GM18909 (cell line): ENCODE data around the gene SLC44A3.

Source experiments
- ATAC-seq: cut with Tn5 transposase; IDR thresholded peaks from one replicate; pipeline ENCODE4 v1.9.1; 2021; ENCODE audit warnings: mild to moderate bottlenecking; ENCODE audit not compliant: unreplicated experiment, poor library complexity

Gene SLC44A3

DNA sequence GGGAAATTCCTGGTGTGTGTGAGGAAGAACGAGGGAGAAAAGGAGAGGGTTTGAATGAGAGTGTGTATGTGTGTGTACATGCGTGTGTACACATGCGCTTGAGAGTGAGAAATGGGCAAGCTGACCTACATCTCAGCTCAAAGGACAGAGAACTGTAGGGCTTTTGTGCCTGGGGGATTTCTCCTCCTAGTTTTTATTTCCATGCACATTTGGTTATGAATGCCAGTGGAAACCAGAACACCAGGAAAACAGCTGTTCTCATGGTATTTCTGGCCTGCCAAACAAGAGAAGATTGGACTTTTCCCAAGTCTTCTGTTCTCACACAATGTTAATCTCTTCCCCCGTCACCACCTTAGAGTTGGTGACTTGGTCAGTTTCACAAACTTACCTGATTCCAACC, 45.2 kb downstream of the SLC44A3 start:
- no peak for ATAC-seq

GRCh38 chr1:94866164-94866807, 46.1 kb downstream of the SLC44A3 start:
- no peak for ATAC-seq

- ATAC-seq, result no peak
Measured at GRCh38 chr1:94871031-94871430, 50.9 kb downstream of the SLC44A3 start.

DNA sequence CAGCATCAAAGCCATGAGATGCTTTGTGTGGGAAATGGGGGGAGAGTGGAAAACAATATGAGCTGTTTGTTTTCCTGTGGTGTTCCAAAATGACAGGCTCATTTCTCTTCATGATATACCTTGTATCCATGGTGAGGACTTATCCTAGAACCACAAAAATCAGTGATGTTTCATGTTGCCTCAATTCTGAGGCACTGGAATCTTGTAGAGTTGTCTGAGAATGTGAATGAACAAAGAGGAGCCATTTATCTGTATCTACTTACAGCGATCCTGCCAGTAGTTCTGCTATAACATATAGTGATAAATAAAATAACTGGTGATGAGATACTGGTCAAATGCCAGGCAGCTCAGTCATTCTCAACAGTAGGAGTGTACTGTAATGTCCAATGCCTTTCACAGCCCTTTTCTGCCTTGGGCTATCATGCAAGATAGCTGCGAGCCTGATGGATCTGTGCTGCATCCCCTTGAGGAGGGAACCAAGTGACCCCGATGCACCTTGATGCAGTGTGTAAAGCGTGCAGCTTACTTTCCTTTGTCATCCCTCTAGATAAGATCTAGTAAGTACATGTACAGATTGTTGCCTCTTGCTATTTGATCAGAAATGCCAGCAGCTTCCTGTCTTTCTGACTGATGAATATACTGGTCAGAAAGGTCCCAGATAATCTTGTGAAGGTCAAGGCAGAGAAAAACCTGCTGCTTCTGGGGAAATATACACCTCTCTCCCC, 52.8 kb downstream of the SLC44A3 start:
- ATAC-seq, result no peak

GRCh38 chr1:94873520-94874351, 53.6 kb downstream of the SLC44A3 start:
- peak; percentile 50 for ATAC-seq

DNA sequence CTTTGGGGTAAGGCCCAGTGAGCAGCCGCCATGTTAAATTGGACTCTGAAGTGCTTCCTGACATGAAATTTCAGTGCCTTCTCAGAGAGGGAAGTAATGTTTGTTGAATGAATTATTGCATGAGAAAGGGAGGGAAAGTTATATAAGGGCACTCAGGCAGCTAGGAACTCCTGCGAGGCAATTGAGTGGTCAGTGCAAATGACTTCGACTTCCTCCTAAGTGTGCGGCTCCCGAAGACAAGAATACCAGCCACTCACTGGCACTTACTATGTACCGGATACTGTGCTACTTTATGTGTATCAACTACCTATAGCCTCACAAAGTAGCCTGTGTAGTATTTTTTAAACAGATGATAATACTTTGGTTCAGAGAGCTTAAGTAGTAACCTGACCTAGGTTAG, 54.3 kb downstream of the SLC44A3 start:
- no peak for ATAC-seq

DNA sequence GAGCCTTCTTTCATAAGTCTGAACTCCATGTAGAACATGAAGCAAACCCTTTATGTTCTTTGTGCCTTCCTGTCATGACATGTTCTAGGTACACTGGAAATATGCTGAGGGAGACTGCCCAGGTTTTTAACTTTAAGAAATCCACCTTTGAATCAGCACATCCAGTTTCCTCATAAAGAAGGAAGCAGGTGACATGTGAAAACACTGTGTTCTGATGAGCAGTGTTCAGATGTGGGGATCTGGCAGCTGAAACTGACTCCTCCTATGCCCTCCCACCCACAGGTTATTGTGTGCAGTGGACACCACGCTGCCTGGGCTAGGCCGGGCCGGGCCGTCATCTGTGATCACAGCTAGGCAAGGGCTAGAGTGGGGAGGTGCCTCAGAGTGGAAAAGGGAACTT, 55.6 kb downstream of the SLC44A3 start:
- no peak for ATAC-seq

DNA sequence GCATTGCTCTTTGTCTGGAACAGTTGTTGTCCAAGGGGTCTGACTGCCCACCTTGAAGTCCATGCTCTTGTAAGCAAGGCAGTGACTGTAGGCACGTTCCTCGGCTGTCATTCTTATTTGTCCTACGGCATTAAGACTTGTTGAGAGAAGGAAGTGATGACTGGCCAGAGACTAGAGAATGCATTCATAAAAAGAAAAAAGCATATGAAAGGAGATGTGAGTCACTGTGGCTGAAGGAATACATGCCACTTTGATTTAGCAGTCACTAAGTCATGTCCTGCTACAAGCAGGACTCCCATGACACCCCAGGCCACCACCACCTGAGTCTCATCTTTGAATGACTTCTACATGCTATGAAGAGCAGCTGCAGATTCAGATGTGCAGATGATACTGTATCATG, 56.2 kb downstream of the SLC44A3 start:
- no peak for ATAC-seq

GRCh38 chr1:94878329-94878728, 58.2 kb downstream of the SLC44A3 start:
- ATAC-seq, result no peak

- no peak for ATAC-seq
Measured at GRCh38 chr1:94883691-94884090, 63.5 kb downstream of the SLC44A3 start.

DNA sequence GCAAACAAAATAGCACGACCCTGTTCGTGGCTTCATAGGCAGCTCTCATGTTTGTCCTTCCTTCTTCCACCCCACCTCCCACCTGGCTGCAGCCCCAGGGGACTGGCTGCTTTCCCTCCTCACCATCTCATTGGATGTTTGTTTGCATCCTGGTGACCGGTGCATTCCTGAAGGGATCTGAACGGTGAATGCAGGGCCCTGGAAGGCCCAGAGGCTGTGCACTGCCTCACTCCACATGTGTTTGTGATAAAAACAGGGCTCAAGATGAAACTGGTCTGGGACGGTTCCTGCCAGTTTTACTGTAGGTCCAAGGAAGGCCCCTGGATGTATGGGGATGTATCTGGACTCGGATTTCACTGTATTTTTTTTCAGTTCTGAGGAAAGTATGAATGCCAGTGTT, 63.9 kb downstream of the SLC44A3 start:
- ATAC-seq, result no peak

DNA sequence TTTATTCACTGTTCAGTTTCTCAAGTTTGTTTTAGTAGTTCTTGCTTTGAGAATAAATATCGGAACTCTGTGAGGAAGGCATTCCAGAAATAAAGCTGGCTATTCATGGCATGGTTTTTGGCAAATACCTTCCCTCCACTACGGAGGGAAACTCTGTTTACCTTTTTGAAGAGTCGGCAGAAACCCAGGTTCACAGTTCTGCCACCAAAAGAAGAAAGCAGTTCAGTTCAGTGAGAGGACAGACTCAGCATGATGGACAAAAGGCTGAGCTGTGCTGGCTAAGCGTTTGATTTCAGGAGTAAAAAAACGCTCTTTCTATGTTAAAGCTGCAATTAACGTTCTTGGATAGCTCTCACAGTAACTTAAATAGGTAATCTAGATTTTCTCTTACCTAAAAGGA, 64.3 kb downstream of the SLC44A3 start:
- no peak for ATAC-seq

- no peak for ATAC-seq
Measured at GRCh38 chr1:94886361-94886760, 66.2 kb downstream of the SLC44A3 start.

DNA sequence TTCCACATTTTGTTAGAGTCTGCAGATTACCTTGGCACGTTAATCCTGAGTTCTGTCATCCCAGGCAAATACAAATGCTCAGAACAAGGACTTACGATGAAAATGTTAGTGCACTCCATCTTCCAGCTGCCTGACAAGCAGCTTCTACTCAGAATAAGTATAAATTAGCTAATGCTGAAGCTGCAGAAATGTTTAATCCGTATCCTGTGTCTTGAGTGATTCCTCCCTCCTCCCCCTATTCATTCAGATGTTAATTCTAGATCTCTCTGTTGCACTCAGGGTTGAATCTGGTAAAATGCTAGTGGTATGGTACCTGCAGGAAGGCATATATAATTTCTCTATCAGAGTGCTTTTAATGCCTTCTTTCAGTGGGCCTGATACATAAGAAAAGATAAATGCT, 66.9 kb downstream of the SLC44A3 start:
- no peak for ATAC-seq

- no peak for ATAC-seq
Measured at GRCh38 chr1:94887603-94888171, 67.5 kb downstream of the SLC44A3 start.

DNA sequence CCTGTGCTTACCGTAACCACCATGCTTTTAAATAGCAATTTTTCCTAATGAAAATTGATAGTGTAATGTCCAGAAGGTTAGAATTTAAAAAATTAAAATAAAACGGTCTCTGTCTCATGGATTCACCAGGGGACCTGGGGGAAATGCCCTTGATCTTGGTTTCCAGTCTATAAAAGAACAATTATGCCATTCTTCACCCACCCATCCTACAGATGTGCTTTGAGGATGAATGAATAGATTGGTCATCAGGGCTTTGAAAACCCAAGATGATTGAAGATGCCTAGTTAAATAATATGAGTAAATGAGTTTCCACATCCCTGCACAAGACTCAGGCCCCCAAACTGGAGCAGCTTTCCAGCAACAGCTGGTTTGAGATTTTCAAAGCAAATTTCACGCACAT, 68.0 kb downstream of the SLC44A3 start:
- ATAC-seq, result no peak

GRCh38 chr1:94892604-94893254, 72.6 kb downstream of the SLC44A3 start:
- ATAC-seq, result no peak

GRCh38 chr1:94894630-94895029, 74.5 kb downstream of the SLC44A3 start:
- no peak for ATAC-seq

DNA sequence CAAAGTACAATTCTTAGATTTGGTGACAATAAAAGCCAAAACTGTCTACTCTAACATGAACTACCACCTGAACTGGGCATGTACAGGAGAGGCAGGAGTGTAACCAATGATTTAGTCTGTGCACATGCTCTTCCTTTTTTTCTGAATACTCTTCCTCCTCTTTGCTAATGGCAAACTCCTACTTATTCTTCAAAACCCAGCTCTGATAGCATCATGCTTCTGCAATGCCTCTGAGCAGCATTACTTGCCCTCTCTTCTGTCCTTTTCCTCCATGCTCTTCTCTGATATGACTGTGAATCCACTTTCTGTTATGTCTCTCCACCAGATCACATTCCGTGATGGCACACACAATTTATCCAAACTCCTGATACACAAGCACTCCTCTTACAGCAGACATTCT, 75.4 kb downstream of the SLC44A3 start:
- no peak for ATAC-seq
